ENCODE data around the gene ZSCAN9.

DNA sequence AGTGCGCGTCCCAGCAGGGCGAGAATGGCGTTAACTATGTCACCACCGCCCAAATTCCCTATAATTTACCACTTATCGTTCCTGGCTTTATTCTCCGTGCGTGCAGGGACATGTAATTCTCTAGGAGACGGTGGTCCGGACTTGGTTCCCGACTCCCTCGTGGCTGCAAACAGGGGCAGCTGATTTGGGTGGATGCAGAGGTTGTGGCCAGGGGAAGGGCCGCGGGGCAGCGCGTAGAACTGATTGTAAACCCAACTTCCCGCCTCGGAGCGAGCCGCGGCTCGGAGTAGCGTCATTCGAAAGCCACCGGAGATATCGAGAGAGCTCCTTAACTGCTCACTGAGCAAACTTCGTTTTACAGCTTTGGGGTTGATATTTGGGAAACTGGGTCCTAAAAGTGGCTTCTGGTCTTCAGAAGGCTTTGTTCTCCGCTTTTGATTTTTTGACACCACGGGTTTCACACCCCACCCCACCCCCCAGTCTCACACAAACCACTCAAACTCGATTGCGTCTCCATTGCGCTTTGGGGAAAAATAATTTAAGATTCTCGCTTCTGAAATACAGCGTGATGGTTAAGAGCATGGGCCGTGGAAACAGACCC, 17.5 kb upstream of the ZSCAN9 start:
- TF ChIP-seq, protein P1, sequence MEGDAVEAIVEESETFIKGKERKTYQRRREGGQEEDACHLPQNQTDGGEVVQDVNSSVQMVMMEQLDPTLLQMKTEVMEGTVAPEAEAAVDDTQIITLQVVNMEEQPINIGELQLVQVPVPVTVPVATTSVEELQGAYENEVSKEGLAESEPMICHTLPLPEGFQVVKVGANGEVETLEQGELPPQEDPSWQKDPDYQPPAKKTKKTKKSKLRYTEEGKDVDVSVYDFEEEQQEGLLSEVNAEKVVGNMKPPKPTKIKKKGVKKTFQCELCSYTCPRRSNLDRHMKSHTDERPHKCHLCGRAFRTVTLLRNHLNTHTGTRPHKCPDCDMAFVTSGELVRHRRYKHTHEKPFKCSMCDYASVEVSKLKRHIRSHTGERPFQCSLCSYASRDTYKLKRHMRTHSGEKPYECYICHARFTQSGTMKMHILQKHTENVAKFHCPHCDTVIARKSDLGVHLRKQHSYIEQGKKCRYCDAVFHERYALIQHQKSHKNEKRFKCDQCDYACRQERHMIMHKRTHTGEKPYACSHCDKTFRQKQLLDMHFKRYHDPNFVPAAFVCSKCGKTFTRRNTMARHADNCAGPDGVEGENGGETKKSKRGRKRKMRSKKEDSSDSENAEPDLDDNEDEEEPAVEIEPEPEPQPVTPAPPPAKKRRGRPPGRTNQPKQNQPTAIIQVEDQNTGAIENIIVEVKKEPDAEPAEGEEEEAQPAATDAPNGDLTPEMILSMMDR (IDR thresholded peaks at IDR 0.05): no peak
- no peak for TF ChIP-seq POLR2A (IDR thresholded peaks at IDR 0.05)
- TF ChIP-seq EP300 (IDR thresholded peaks at IDR 0.05): no peak
